ENCODE data around the gene SYNGAP1. TPM values are rescaled to one million over a fixed set of nuclear protein-coding genes. Genes with fewer than 3 reads are reported as not detected.

SYNGAP1 gene
- total and polyA plus RNA-seq, 9 of the 15 experiments (the other 6 are each of a cell fraction or from before 2014, with no cell fraction given), result 0.01 to 22.8 (median 3.2) TPM

- TF ChIP-seq MAZ (CRISPR knock-in tag; conservative IDR thresholded peaks at IDR 0.05 in 1 of 2, IDR thresholded peaks at IDR 0.05 in 1 of 2), result 0 out of 4 replicates have a peak, but pooled peaks of 1 of the 2 experiments have one; percentile 41
- peak; percentile 94 for TF ChIP-seq RFX1 (IDR thresholded peaks at IDR 0.05)
- peak; percentile 78 for TF ChIP-seq GABPA (tag; conservative IDR thresholded peaks at IDR 0.05; ENCODE audit: low read depth)
- TF ChIP-seq KAT2B (IDR thresholded peaks at IDR 0.05; ENCODE audit: low read depth, low read length), result no peak
- TF ChIP-seq BMI1 (IDR thresholded peaks at IDR 0.05; ENCODE audit: low read length), result peak; percentile 69
- TF ChIP-seq SIN3A (IDR thresholded peaks at IDR 0.05; ENCODE audit: borderline replicate concordance in 2 of 2, control insufficient read depth in 1 of 2, low read depth in 2 of 2, low read length in 2 of 2), result peak in 1 of 2 experiments; percentile 65; a peak in 2 of 4 replicates
- TF ChIP-seq MXI1 (IDR thresholded peaks at IDR 0.05; ENCODE audit: low read depth, low read length), result peak; percentile 68; the same call in 1 of the 2 replicates
- peak; percentile 94 for TF ChIP-seq ETV5 (CRISPR knock-in tag; IDR thresholded peaks at IDR 0.05; ENCODE audit: low read depth)
- TF ChIP-seq KLF1 (tag; IDR thresholded peaks at IDR 0.05), result peak; percentile 40; the same call in 1 of the 2 replicates
- TF ChIP-seq ARHGAP35 (IDR thresholded peaks at IDR 0.05; ENCODE audit: partially characterized antibody), result peak; percentile 47
- TF ChIP-seq, protein P1, sequence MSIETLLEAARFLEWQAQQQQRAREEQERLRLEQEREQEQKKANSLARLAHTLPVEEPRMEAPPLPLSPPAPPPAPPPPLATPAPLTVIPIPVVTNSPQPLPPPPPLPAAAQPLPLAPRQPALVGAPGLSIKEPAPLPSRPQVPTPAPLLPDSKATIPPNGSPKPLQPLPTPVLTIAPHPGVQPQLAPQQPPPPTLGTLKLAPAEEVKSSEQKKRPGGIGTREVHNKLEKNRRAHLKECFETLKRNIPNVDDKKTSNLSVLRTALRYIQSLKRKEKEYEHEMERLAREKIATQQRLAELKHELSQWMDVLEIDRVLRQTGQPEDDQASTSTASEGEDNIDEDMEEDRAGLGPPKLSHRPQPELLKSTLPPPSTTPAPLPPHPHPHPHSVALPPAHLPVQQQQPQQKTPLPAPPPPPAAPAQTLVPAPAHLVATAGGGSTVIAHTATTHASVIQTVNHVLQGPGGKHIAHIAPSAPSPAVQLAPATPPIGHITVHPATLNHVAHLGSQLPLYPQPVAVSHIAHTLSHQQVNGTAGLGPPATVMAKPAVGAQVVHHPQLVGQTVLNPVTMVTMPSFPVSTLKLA (conservative IDR thresholded peaks at IDR 0.05), result peak in 1 of 2 experiments; percentile 40; a peak in 2 of 4 replicates
- TF ChIP-seq ZBTB8A (IDR thresholded peaks at IDR 0.05; ENCODE audit: partially characterized antibody), result no peak
- TF ChIP-seq, protein P2, sequence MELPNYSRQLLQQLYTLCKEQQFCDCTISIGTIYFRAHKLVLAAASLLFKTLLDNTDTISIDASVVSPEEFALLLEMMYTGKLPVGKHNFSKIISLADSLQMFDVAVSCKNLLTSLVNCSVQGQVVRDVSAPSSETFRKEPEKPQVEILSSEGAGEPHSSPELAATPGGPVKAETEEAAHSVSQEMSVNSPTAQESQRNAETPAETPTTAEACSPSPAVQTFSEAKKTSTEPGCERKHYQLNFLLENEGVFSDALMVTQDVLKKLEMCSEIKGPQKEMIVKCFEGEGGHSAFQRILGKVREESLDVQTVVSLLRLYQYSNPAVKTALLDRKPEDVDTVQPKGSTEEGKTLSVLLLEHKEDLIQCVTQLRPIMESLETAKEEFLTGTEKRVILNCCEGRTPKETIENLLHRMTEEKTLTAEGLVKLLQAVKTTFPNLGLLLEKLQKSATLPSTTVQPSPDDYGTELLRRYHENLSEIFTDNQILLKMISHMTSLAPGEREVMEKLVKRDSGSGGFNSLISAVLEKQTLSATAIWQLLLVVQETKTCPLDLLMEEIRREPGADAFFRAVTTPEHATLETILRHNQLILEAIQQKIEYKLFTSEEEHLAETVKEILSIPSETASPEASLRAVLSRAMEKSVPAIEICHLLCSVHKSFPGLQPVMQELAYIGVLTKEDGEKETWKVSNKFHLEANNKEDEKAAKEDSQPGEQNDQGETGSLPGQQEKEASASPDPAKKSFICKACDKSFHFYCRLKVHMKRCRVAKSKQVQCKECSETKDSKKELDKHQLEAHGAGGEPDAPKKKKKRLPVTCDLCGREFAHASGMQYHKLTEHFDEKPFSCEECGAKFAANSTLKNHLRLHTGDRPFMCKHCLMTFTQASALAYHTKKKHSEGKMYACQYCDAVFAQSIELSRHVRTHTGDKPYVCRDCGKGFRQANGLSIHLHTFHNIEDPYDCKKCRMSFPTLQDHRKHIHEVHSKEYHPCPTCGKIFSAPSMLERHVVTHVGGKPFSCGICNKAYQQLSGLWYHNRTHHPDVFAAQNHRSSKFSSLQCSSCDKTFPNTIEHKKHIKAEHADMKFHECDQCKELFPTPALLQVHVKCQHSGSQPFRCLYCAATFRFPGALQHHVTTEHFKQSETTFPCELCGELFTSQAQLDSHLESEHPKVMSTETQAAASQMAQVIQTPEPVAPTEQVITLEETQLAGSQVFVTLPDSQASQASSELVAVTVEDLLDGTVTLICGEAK (IDR thresholded peaks at IDR 0.05), result 0 out of 2 replicates have a peak, but pooled peaks have one; percentile 35
- TF ChIP-seq, protein P2 (CRISPR knock-in tag; IDR thresholded peaks at IDR 0.05), result no peak
- TF ChIP-seq RNF2 (IDR thresholded peaks at IDR 0.05), result 0 out of 2 replicates have a peak, but pooled peaks have one; percentile 22
- TF ChIP-seq NR2C1 (IDR thresholded peaks at IDR 0.05), result peak; percentile 23; the same call in 1 of the 2 replicates
- TF ChIP-seq NR2C1 (tag; IDR thresholded peaks at IDR 0.05), result no peak
Observed at GRCh38 chr6:33430991-33431879, 11.4 kb downstream of the SYNGAP1 start (continued).
